Ovary (tissue), 9 donors: ENCODE measurements around the gene APLNR. TPM values are rescaled to one million over a fixed set of nuclear protein-coding genes. Genes with fewer than 3 reads are reported as not detected.

Experiments
- DNase-seq, 5 donors: peaks; one replicate each; pipeline ENCODE4 v3.0.0-alpha.2; 2019 to 2020
- H3K27ac ChIP-seq, 2 donors: fragments of 200-600 bp; one replicate each; pipeline versions ENCODE4 v1.5.1 to v1.8.0; 2019 to 2022
- H3K27me3 ChIP-seq: fragments of 200-600 bp; one replicate; pipeline ENCODE4 v1.8.0; 2022
- H3K36me3 ChIP-seq: fragments of 200-600 bp; sonication (generic); one replicate; pipeline ENCODE4 v1.5.1; 2019
- H3K4me1 ChIP-seq: one replicate; pipeline ENCODE4 v1.8.1; 2013; ENCODE audit warnings: mild to moderate bottlenecking, moderate library complexity; ENCODE audit not compliant: insufficient read depth
- H3K4me3 ChIP-seq: fragments of 200-600 bp; sonication (generic); one replicate; pipeline ENCODE4 v1.5.1; 2017
- H3K9me3 ChIP-seq, 2 donors: fragments of 200-600 bp in 1 of 2; sonication (generic) in 1 of 2; one replicate each; pipeline versions ENCODE4 v1.5.1 to v1.8.1; 2013 to 2019; ENCODE audit warnings: mild to moderate bottlenecking in 1 of 2, moderate library complexity in 1 of 2
- EP300 ChIP-seq: sonication (generic); formaldehyde crosslinking; IDR thresholded peaks from one replicate; pipeline ENCODE4 v1.6.1; 2017; ENCODE audit warnings: antibody characterized with exemption
- POLR2A ChIP-seq: fragments of 450-650 bp; IDR thresholded peaks from one replicate; pipeline ENCODE4 v1.6.1; 2017; ENCODE audit warnings: antibody characterized with exemption, mild to moderate bottlenecking, moderate library complexity
- WGBS, 3 donors: extraction: QIAGEN DNeasy Blood & Tissue Kit in 1 of 3; methylation state at CpG; one replicate each; pipeline versions ENCODE4 v1.1.5 to v1.1.7; 2013 to 2017; 5-methylcytosine and 5-hydroxymethylcytosine counted together
- intact Hi-C, 4 donors: fragments of 100-400 bp; cut with DNase I; formaldehyde crosslinking; loops; one replicate each; pipeline versions ENCODE4 v1.11.0 to v1.15.1; 2022 to 2023
- polyA plus RNA-seq, 2 donors: library from polyadenylated mRNA; stranded (reverse); fragments of 200-250 nt in 1 of 2; fragments of 350-450 nt in 1 of 2; fragmentation: Illumina TruSeq in 1 of 2; extraction: RNeasy Lipid Tissue Mini Kit (QIAGEN cat#74804) in 1 of 2; gene quantifications; one replicate each; pipeline ENCODE4 v1.2.3, GENCODE V29; 2013 to 2014
- total RNA-seq, 7 donors: library from RNA; depleted of rRNA in 2 of 7; stranded (reverse); fragments of >200 nt in 2 of 7; fragmentation: NEBNext Ultra II Directional in 3 of 7; extraction: Animal tissue kit (Norgen Biotek cat#: 25700) in 3 of 7; gene quantifications; one replicate each; pipeline versions ENCODE4 v1.1.0 to v1.2.4, GENCODE V29; 2016 to 2023
- TF ChIP-seq, protein P1 (sequence below), 3 donors: fragments of 450-650 bp in 2 of 3; fragments of 200-600 bp in 1 of 3; IDR thresholded peaks; one replicate each; pipeline versions ENCODE4 v1.5.1 to v1.8.0; 2016 to 2022; ENCODE audit warnings: antibody characterized with exemption in 3 of 3, mild to moderate bottlenecking in 1 of 3
- donor health status: DM: no; HTN: no; CAD: no; lungs with moderate emphysema.
- donor health status: DM: no; HTN: no; CAD: no.
- donor health status: Bipolar disorder and iron deficiency.
- donor health status: DM: yes; HTN: yes; CAD: no.
- donor health status: DM: no; HTN: no; CAD: no.
- donor health status: DM: yes; HTN: yes; CAD: no.

The APLNR gene
- total and polyA plus RNA-seq, 9 donors = 0.24 to 36.1 (median 0.94) TPM; not detected in 2

DNA sequence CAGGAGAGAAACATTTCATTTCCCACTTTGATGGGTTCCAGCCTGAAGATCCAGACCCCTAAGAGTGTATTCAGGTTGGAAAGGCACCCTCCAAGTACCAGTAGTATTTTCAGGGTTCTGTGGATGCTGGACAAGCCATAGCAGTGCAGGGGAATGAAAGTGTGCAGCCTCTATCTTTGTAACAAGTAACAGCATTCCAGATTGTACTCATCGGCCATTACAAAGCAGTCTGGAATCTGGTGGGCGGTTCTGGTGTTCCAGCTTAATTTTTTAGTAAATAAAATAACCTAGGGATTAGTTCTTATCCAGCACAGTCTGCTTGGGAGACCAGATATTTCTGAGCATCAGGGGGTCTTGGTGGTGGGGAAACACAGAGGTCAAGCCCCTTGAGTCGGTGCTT is 22.6 kb downstream of the APLNR start:
- DNase-seq = no peak
- no peaks in the 10 kb centered on the region for H3K9me3 ChIP-seq
- no peak overlapping the region for H3K4me3 ChIP-seq
- no peaks in the 10 kb centered on the region for H3K27me3 ChIP-seq
- TF ChIP-seq, protein P1, sequence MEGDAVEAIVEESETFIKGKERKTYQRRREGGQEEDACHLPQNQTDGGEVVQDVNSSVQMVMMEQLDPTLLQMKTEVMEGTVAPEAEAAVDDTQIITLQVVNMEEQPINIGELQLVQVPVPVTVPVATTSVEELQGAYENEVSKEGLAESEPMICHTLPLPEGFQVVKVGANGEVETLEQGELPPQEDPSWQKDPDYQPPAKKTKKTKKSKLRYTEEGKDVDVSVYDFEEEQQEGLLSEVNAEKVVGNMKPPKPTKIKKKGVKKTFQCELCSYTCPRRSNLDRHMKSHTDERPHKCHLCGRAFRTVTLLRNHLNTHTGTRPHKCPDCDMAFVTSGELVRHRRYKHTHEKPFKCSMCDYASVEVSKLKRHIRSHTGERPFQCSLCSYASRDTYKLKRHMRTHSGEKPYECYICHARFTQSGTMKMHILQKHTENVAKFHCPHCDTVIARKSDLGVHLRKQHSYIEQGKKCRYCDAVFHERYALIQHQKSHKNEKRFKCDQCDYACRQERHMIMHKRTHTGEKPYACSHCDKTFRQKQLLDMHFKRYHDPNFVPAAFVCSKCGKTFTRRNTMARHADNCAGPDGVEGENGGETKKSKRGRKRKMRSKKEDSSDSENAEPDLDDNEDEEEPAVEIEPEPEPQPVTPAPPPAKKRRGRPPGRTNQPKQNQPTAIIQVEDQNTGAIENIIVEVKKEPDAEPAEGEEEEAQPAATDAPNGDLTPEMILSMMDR (IDR thresholded peaks at IDR 0.05) = no peak
- H3K36me3 ChIP-seq = no peaks in the 10 kb centered on the region
- intact Hi-C loops = no loop called here
- WGBS, 3 donors = 10 to 28% (median 14%) methylated on average over 3 of the region's 3 CpGs
- no peak overlapping the region for H3K27ac ChIP-seq
- no peaks in the 10 kb centered on the region for H3K4me1 ChIP-seq

DNA sequence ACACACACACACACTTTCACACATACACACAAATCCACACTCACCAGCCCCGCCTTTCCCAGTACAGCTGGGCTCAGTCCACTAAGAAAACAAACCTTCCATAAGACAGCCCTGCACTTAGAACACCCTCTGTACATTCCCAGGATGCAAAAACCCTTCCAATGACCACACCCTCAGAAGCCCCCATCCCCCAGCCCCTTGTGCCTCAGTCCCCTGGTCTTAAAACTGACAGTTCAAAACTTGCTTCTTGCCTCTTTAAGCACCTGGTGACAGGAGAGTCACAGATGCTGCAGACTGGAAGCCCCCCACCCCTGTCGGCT is 23.0 kb downstream of the APLNR start:
- H3K36me3 ChIP-seq = no peaks in the 10 kb centered on the region
- TF ChIP-seq EP300 (no peak), POLR2A (no peak)
- TF ChIP-seq, protein P1 (IDR thresholded peaks at IDR 0.05) = no peak
- intact Hi-C loops = no loop called here
- H3K27ac ChIP-seq = no peak overlapping the region
- WGBS, 3 donors = 74 to 79% (median 75%) methylated on average over 2 of the region's 2 CpGs
- no peaks in the 10 kb centered on the region for H3K27me3 ChIP-seq
- H3K9me3 ChIP-seq = no peaks in the 10 kb centered on the region
- no peak overlapping the region for H3K4me3 ChIP-seq
- no peaks in the 10 kb centered on the region for H3K4me1 ChIP-seq
- no peak for DNase-seq

DNA sequence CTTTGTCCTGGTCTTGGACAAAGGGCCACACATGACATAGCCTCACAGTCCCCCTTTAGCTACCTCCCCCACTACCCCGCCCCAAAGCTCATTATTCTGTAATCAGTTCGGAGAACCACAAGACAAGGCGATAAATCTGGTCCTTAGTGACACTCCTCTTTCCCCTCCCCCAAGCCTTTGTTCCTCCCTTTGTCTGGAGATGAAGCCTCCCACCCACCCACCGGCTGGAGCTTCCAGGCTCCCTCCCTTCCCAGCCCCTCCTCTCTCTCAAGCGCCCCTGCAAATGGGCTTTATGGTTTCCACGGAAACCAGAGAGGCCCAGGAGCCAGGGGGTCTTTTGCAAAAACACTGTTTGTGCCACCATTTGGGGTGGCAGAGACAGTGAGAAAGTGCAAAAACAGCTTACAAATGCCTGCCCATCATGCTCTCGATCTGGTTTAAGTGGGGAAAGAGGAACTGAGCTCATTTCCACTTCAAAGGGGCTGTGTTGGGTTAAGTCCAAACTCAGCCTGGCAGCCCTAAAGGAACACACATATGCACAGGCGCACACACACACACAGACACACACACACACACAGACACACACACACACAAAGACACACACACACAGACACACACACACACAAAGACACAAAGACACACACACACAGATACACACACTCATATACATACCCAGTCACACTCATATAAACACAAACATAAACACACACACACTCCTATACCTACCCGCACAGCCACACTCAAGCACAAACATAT is 23.5 kb downstream of the APLNR start:
- WGBS, 3 donors = 57 to 70% (median 58%) methylated on average over 9 of the region's 9 CpGs
- no peak for DNase-seq
- no peaks in the 10 kb centered on the region for H3K36me3 ChIP-seq
- TF ChIP-seq, protein P1 (IDR thresholded peaks at IDR 0.05) = no peak
- TF ChIP-seq POLR2A (no peak), EP300 (no peak)
- H3K4me3 ChIP-seq = no peak overlapping the region
- no peak overlapping the region for H3K27ac ChIP-seq
- H3K9me3 ChIP-seq = no peaks in the 10 kb centered on the region
- H3K4me1 ChIP-seq = no peaks in the 10 kb centered on the region
- intact Hi-C loops = no loop called here
- H3K27me3 ChIP-seq = no peaks in the 10 kb centered on the region

DNA sequence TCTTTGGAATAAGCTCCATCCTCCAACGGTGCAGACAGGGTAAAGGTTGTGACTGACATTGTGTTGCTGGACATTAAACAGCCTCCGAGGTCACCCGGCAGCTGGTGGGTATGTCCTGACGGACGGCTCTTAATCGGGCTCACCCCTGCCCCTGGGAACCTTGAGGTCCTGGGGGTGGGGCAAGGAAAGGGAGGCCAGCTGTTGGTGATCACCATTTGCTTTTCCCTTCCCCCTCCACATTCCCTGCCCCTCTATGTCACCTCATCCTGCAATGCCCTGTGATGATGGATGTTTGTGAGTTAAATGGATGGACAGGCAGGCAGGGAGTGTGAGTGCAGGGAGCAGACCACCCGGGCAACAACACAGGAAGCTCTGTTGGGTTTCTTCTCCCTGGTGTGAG is 26.3 kb downstream of the APLNR start:
- Histone ChIP-seq H3K9me3 (no peaks in the 10 kb centered on the region), H3K36me3 (no peaks in the 10 kb centered on the region), H3K4me1 (no peaks in the 10 kb centered on the region), H3K27ac (no peak overlapping the region), H3K27me3 (no peaks in the 10 kb centered on the region), H3K4me3 (no peak overlapping the region)
- no peak for DNase-seq
- WGBS, 3 donors = 32 to 56% (median 37%) methylated on average over 7 of the region's 7 CpGs
- TF ChIP-seq, protein P1 (IDR thresholded peaks at IDR 0.05) = no peak
- no peak for TF ChIP-seq EP300
- TF ChIP-seq POLR2A = no peak
- intact Hi-C loops = no loop called here
